Lower lobe of right lung (tissue), 2 donors: ENCODE results near the gene ATP6V1B1. TPM values are rescaled to one million over a fixed set of nuclear protein-coding genes. Genes with fewer than 3 reads are reported as not detected.

Experiments used
- ATAC-seq, 2 donors: fragments of 200-7000 bp; cut with Tn5 transposase; one replicate each; pipeline ENCODE4 v1.9.1; 2020 to 2022; ENCODE audit warnings: mild to moderate bottlenecking in 2 of 2, moderate library complexity in 2 of 2
- DNase-seq: peaks from one replicate; pipeline ENCODE4 v3.0.0-alpha.2; 2020
- H3K27ac ChIP-seq: fragments of 200-600 bp; one replicate; pipeline ENCODE4 v1.8.0; 2022
- H3K27me3 ChIP-seq: fragments of 200-600 bp; one replicate; pipeline ENCODE4 v1.8.0; 2022; ENCODE audit warnings: low read depth
- H3K36me3 ChIP-seq: fragments of 200-600 bp; one replicate; pipeline ENCODE4 v1.8.0; 2022; ENCODE audit warnings: mild to moderate bottlenecking
- H3K4me1 ChIP-seq: fragments of 200-600 bp; one replicate; pipeline ENCODE4 v1.8.0; 2022
- H3K4me3 ChIP-seq: fragments of 200-600 bp; one replicate; pipeline ENCODE4 v1.8.0; 2022; ENCODE audit warnings: mild to moderate bottlenecking
- H3K9me3 ChIP-seq: fragments of 200-600 bp; one replicate; pipeline ENCODE4 v1.8.0; 2022
- intact Hi-C: fragments of 100-400 bp; cut with DNase I; formaldehyde crosslinking; loops from one replicate; pipeline ENCODE4 v1.11.0; 2022
- total RNA-seq: library from RNA; stranded (reverse); fragmentation: NEBNext Ultra II Directional; extraction: Animal tissue kit (Norgen Biotek cat#: 25700); gene quantifications from one replicate; pipeline ENCODE4 v1.2.1, GENCODE V29; 2021
- TF ChIP-seq, protein P1 (sequence below): fragments of 200-600 bp; IDR thresholded peaks from one replicate; pipeline ENCODE4 v1.8.0; 2022; ENCODE audit warnings: antibody characterized with exemption, mild to moderate bottlenecking
- donor health status: DM: no; HTN: yes; CAD: no; lungs with severe emphysema.

The ATP6V1B1 gene
- total RNA-seq, 1 donor from 2014 or later, result 2.2 TPM

- Histone ChIP-seq H3K9me3 (no peaks in the 10 kb centered on the region), H3K4me3 (no peak overlapping the region), H3K27me3 (no peaks in the 10 kb centered on the region), H3K36me3 (peaks cover 26% of the 10 kb centered on the region), H3K4me1 (peaks cover 10% of the 10 kb centered on the region), H3K27ac (no peak overlapping the region)
- intact Hi-C loops, result no loop called here
- TF ChIP-seq, protein P1, sequence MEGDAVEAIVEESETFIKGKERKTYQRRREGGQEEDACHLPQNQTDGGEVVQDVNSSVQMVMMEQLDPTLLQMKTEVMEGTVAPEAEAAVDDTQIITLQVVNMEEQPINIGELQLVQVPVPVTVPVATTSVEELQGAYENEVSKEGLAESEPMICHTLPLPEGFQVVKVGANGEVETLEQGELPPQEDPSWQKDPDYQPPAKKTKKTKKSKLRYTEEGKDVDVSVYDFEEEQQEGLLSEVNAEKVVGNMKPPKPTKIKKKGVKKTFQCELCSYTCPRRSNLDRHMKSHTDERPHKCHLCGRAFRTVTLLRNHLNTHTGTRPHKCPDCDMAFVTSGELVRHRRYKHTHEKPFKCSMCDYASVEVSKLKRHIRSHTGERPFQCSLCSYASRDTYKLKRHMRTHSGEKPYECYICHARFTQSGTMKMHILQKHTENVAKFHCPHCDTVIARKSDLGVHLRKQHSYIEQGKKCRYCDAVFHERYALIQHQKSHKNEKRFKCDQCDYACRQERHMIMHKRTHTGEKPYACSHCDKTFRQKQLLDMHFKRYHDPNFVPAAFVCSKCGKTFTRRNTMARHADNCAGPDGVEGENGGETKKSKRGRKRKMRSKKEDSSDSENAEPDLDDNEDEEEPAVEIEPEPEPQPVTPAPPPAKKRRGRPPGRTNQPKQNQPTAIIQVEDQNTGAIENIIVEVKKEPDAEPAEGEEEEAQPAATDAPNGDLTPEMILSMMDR, result no peak
- DNase-seq (no peak), ATAC-seq (no peak)
Measured at GRCh38 chr2:70981866-70982810, 46.4 kb downstream of the ATP6V1B1 start.

- DNase-seq (no peak), ATAC-seq (no peak)
Measured at GRCh38 chr2:70982971-70983370, 47.3 kb downstream of the ATP6V1B1 start.

DNA sequence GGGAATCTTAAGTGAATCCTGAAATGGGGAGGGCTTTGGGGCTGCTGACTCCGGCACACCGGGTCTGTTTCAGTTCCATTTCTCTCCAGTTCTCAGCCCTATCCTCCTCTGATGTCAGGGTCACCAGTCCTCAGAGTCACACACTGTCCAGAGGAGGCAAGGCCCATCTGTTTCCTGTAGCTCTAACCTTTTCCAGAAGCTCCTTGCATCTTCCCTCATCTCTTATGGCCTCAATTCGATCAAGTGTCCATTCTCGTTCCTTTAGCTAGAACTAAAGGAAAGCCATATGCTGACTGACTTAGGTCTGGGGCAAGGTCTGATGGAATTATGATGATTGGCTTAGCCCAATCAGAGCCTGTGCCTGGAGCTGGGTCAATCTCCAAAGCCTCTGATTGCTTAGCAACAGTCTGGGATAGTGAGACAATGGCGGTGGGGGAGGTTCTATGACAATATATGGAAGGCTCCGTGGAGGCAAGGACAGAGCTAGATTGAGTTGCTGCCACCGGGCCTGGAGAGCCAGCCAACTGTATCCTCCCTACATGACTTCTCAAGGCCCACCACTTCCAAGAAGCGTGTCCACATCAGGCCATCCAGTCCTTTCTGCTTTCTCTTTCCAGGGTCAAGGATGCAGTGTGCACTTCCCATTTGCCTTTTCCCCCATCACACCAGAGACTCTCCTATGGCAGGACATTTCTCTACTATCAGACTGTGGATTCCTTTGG, 48.0 kb downstream of the ATP6V1B1 start:
- DNase-seq, result no peak
- H3K36me3 ChIP-seq, result peaks cover 41% of the 10 kb centered on the region
- TF ChIP-seq, protein P1, result no peak

More at GRCh38 chr2:70982971-70983370, 47.3 kb downstream of the ATP6V1B1 start:
- Histone ChIP-seq H3K4me1 (peaks cover 5% of the 10 kb centered on the region), H3K36me3 (peaks cover 35% of the 10 kb centered on the region), H3K27me3 (no peaks in the 10 kb centered on the region), H3K4me3 (no peak overlapping the region), H3K9me3 (no peaks in the 10 kb centered on the region), H3K27ac (no peak overlapping the region)
- intact Hi-C loops, result no loop called here
- TF ChIP-seq, protein P1, result no peak

DNA sequence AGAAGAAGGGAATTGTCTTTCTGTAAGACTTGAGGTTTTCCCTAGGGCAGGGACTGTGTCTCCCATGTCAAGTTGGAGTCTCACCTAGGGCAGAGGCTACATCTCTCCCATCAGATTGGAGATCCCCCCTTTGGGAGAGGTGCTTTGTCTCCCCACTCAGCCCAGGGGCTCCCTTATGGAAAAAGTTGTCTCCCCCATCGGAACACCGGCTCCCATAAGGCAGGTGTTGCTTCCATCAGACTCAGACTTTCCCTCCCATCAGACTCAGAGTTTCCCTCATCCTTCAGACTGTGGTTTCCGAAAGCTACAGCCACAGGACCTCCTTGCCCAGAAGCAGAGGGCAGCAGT, 48.5 kb downstream of the ATP6V1B1 start:
- ATAC-seq, result no peak
- DNase-seq, result no peak
- Histone ChIP-seq H3K9me3 (no peaks in the 10 kb centered on the region), H3K36me3 (peaks cover 47% of the 10 kb centered on the region), H3K4me1 (no peaks in the 10 kb centered on the region), H3K27ac (no peak overlapping the region), H3K27me3 (no peaks in the 10 kb centered on the region), H3K4me3 (no peak overlapping the region)
- intact Hi-C loops, result no loop called here
- TF ChIP-seq, protein P1, result no peak

More for the DNA sequence above, 48.0 kb downstream of the ATP6V1B1 start:
- Histone ChIP-seq H3K27ac (no peak overlapping the region), H3K27me3 (no peaks in the 10 kb centered on the region), H3K4me1 (no peaks in the 10 kb centered on the region), H3K4me3 (no peak overlapping the region), H3K9me3 (no peaks in the 10 kb centered on the region)
- intact Hi-C loops, result no loop called here
- no peak for ATAC-seq

- peak; percentile 85 for DNase-seq
- Histone ChIP-seq H3K9me3 (no peaks in the 10 kb centered on the region), H3K27ac (no peak overlapping the region), H3K27me3 (no peaks in the 10 kb centered on the region), H3K4me3 (no peak overlapping the region), H3K4me1 (no peaks in the 10 kb centered on the region), H3K36me3 (peaks cover 52% of the 10 kb centered on the region)
- TF ChIP-seq, protein P1, result peak; percentile 86
- ATAC-seq, result peak; percentile 91
- intact Hi-C loops, result no loop called here
Measured at GRCh38 chr2:70984576-70985282, 49.0 kb downstream of the ATP6V1B1 start.
